Prostate gland (tissue), 2 donors: ENCODE measurements around the gene PLCD3. TPM values are rescaled to one million over a fixed set of nuclear protein-coding genes. Genes with fewer than 3 reads are reported as not detected.

Source experiments
- DNase-seq: peaks from one replicate; pipeline ENCODE4 v3.0.0-alpha.2; 2019; ENCODE audit warnings: low spot score
- H3K27ac ChIP-seq, 2 donors: fragments of 200-600 bp; sonication (generic); 2 replicates each; pipeline ENCODE4 v1.5.1; 2017 to 2019
- H3K27me3 ChIP-seq: fragments of 200-600 bp; sonication (generic); replicated peaks from 2 replicates; pipeline ENCODE4 v1.5.1; 2019; ENCODE audit not compliant: insufficient read depth
- H3K36me3 ChIP-seq, 2 donors: fragments of 200-600 bp; sonication (generic); 1 replicate in 1 of 2; 2 replicates in 1 of 2; pipeline versions ENCODE4 v1.5.1 to v1.8.1; 2017 to 2019
- H3K4me1 ChIP-seq: fragments of 200-600 bp; sonication (generic); replicated peaks from 2 replicates; pipeline ENCODE4 v1.5.1; 2019
- H3K4me3 ChIP-seq, 2 donors: fragments of 200-600 bp; sonication (generic); 2 replicates each; pipeline ENCODE4 v1.5.1; 2017 to 2019
- H3K9me3 ChIP-seq: fragments of 200-600 bp; sonication (generic); 2 replicates; pipeline ENCODE4 v1.5.1; 2017
- CTCF ChIP-seq, 4 experiments: fragments of 200-600 bp in 2 of 4; fragments of 450-650 bp in 2 of 4; sonication (generic) in 2 of 4; IDR thresholded peaks; 1 replicate in 3 of 4; 2 replicates in 1 of 4; pipeline ENCODE4 v1.5.1; 2016 to 2019; ENCODE audit warnings: antibody characterized with exemption in 4 of 4, mild to moderate bottlenecking in 2 of 4, moderate library complexity in 2 of 4
- POLR2A ChIP-seq: fragments of 450-650 bp; IDR thresholded peaks from one replicate; pipeline ENCODE4 v1.6.1; 2016; ENCODE audit warnings: antibody characterized with exemption, mild to moderate bottlenecking
- POLR2AphosphoS5 ChIP-seq: sonication (generic); formaldehyde crosslinking; IDR thresholded peaks from one replicate; pipeline ENCODE4 v1.6.1; 2017; ENCODE audit warnings: antibody characterized with exemption
- WGBS: methylation state at CpG from one replicate; pipeline ENCODE4 v1.1.5; 2018; 5-methylcytosine and 5-hydroxymethylcytosine counted together
- intact Hi-C: fragments of 100-400 bp; cut with DNase I; formaldehyde crosslinking; loops from one replicate; pipeline ENCODE4 v1.14.2; 2022
- total RNA-seq, 2 donors: library from RNA; depleted of rRNA; stranded (reverse); fragments of >200 nt; gene quantifications; one replicate each; pipeline ENCODE4 v1.1.0, GENCODE V29; 2016

The PLCD3 gene
- total RNA-seq, 2 donors from 2014 or later = 34.7 to 154 TPM

GRCh38 chr17:45113424-45113754 lies 18.9 kb downstream of the PLCD3 start:
- TF ChIP-seq POLR2A (no peak), POLR2AphosphoS5 (no peak), CTCF (IDR thresholded peaks at IDR 0.05) (no peak)
- WGBS = 89% methylated on average over 9 of the region's 9 CpGs
- no peak for DNase-seq
- H3K9me3 ChIP-seq = no peaks in the 10 kb centered on the region
- no peaks in the 10 kb centered on the region for H3K27me3 ChIP-seq
- intact Hi-C loops = no loop called here
- no peaks in the 10 kb centered on the region for H3K4me1 ChIP-seq
- H3K36me3 ChIP-seq = no peaks in the 10 kb centered on the region
- H3K27ac ChIP-seq = no peak overlapping the region
- H3K4me3 ChIP-seq = no peak overlapping the region

- TF ChIP-seq POLR2AphosphoS5 = no peak
- TF ChIP-seq POLR2A = no peak
- TF ChIP-seq CTCF (IDR thresholded peaks at IDR 0.05) = no peak
- no peaks in the 10 kb centered on the region for H3K36me3 ChIP-seq
- 93% methylated on average over 22 of the region's 23 CpGs for WGBS
- no peaks in the 10 kb centered on the region for H3K9me3 ChIP-seq
- no peaks in the 10 kb centered on the region for H3K4me1 ChIP-seq
- H3K4me3 ChIP-seq = no peak overlapping the region
- no peak overlapping the region for H3K27ac ChIP-seq
- no peak for DNase-seq
- intact Hi-C loops = no loop called here
- no peaks in the 10 kb centered on the region for H3K27me3 ChIP-seq
Observed at GRCh38 chr17:45112559-45113423, 19.5 kb downstream of the PLCD3 start.

GRCh38 chr17:45111850-45112249 lies 20.5 kb downstream of the PLCD3 start:
- TF ChIP-seq CTCF (IDR thresholded peaks at IDR 0.05) = no peak
- TF ChIP-seq POLR2AphosphoS5 = no peak
- TF ChIP-seq POLR2A = no peak
- Histone ChIP-seq H3K27me3 (no peaks in the 10 kb centered on the region), H3K9me3 (no peaks in the 10 kb centered on the region), H3K4me3 (no peak overlapping the region), H3K4me1 (no peaks in the 10 kb centered on the region), H3K36me3 (no peaks in the 10 kb centered on the region), H3K27ac (no peak overlapping the region)
- DNase-seq = no peak
- intact Hi-C loops = no loop called here
- WGBS = 92% methylated on average over 11 of the region's 11 CpGs

GRCh38 chr17:45110676-45111611 lies 21.4 kb downstream of the PLCD3 start:
- no peak overlapping the region for H3K4me3 ChIP-seq
- no peaks in the 10 kb centered on the region for H3K27me3 ChIP-seq
- no peak for DNase-seq
- TF ChIP-seq POLR2A (no peak), POLR2AphosphoS5 (no peak)
- no peak overlapping the region for H3K27ac ChIP-seq
- intact Hi-C loops = no loop called here
- WGBS = 74% methylated on average over 16 of the region's 16 CpGs
- no peaks in the 10 kb centered on the region for H3K36me3 ChIP-seq
- no peaks in the 10 kb centered on the region for H3K4me1 ChIP-seq
- no peaks in the 10 kb centered on the region for H3K9me3 ChIP-seq
